NCI-H1092 treated with DMSO at 0.1 percent for 48 hours (cell line): ENCODE measurements around the gene WIPF3.

ENCODE experiments used
- DNase-seq: peaks from one replicate; lab custom pipeline; 2025; lab: John Stamatoyannopoulos, UW

The WIPF3 gene

GRCh38 chr7:29806208-29806994 lies at the start of gene WIPF3:
Gene WIPF3, plus strand, starts transcription at chr7:29806508. Its CDS starts 28,217 bp downstream, at chr7:29834725.
- no peak for DNase-seq

- no peak for DNase-seq
Measured at GRCh38 chr7:29763266-29763665, 43.0 kb upstream of the WIPF3 start.

GRCh38 chr7:29764227-29764626 lies 42.1 kb upstream of the WIPF3 start:
- DNase-seq = no peak

GRCh38 chr7:29765490-29765889 lies 40.8 kb upstream of the WIPF3 start:
- no peak for DNase-seq

- no peak for DNase-seq
Measured at GRCh38 chr7:29770371-29770770, 35.9 kb upstream of the WIPF3 start.

GRCh38 chr7:29771081-29771816 lies 35.1 kb upstream of the WIPF3 start:
- no peak for DNase-seq

GRCh38 chr7:29779017-29779416 lies 27.3 kb upstream of the WIPF3 start:
- DNase-seq = no peak

- DNase-seq = no peak
Measured at GRCh38 chr7:29780346-29780745, 26.0 kb upstream of the WIPF3 start.

GRCh38 chr7:29783671-29784070 lies 22.6 kb upstream of the WIPF3 start:
- DNase-seq = no peak

- DNase-seq = no peak
Measured at GRCh38 chr7:29793507-29793906, 12.8 kb upstream of the WIPF3 start.

GRCh38 chr7:29794959-29795629 lies 11.2 kb upstream of the WIPF3 start:
- no peak for DNase-seq

- DNase-seq = no peak
Measured at GRCh38 chr7:29795696-29796580, 10.4 kb upstream of the WIPF3 start.

- DNase-seq = no peak
Measured at GRCh38 chr7:29797112-29797944, 9.0 kb upstream of the WIPF3 start.

GRCh38 chr7:29798422-29798821 lies 7.9 kb upstream of the WIPF3 start:
- DNase-seq = no peak

- DNase-seq = no peak
Measured at GRCh38 chr7:29801929-29802328, 4.4 kb upstream of the WIPF3 start.

GRCh38 chr7:29805031-29805430 lies 1.3 kb upstream of the WIPF3 start:
- no peak for DNase-seq

GRCh38 chr7:29805886-29806207 lies 461 bp upstream of the WIPF3 start:
- DNase-seq = no peak

GRCh38 chr7:29806995-29807841 lies 910 bp downstream of the WIPF3 start:
- no peak for DNase-seq

GRCh38 chr7:29808075-29808801 lies 1.9 kb downstream of the WIPF3 start:
- no peak for DNase-seq
